GM10847 (cell line): ENCODE data around the gene CEP43.

ENCODE experiments used
- POLR2A ChIP-seq: IDR thresholded peaks from 2 replicates; pipeline ENCODE4 v1.6.1; 2011; ENCODE audit not compliant: insufficient read length; ENCODE audit errors: extremely low read depth

The CEP43 gene

GRCh38 chr6:166959911-166960608, 39.1 kb upstream of the CEP43 start:
- TF ChIP-seq POLR2A, result no peak

GRCh38 chr6:166960609-166960978, 38.6 kb upstream of the CEP43 start:
- TF ChIP-seq POLR2A, result no peak

- no peak for TF ChIP-seq POLR2A
Measured at GRCh38 chr6:166966268-166966667, 32.9 kb upstream of the CEP43 start.

GRCh38 chr6:166969390-166970002, 29.7 kb upstream of the CEP43 start:
- no peak for TF ChIP-seq POLR2A

- no peak for TF ChIP-seq POLR2A
Measured at GRCh38 chr6:166970091-166970490, 29.1 kb upstream of the CEP43 start.

- no peak for TF ChIP-seq POLR2A
Measured at GRCh38 chr6:166970776-166971175, 28.4 kb upstream of the CEP43 start.

- no peak for TF ChIP-seq POLR2A
Measured at GRCh38 chr6:166971271-166971670, 27.9 kb upstream of the CEP43 start.

GRCh38 chr6:166972101-166972500, 27.1 kb upstream of the CEP43 start:
- no peak for TF ChIP-seq POLR2A

GRCh38 chr6:166976636-166977035, 22.6 kb upstream of the CEP43 start:
- no peak for TF ChIP-seq POLR2A

GRCh38 chr6:166977621-166978525, 21.3 kb upstream of the CEP43 start:
- TF ChIP-seq POLR2A, result no peak

- no peak for TF ChIP-seq POLR2A
Measured at GRCh38 chr6:166980738-166981137, 18.5 kb upstream of the CEP43 start.

- TF ChIP-seq POLR2A, result no peak
Measured at GRCh38 chr6:166987448-166987847, 11.7 kb upstream of the CEP43 start.

- no peak for TF ChIP-seq POLR2A
Measured at GRCh38 chr6:166987930-166988329, 11.3 kb upstream of the CEP43 start.

- TF ChIP-seq POLR2A, result no peak
Measured at GRCh38 chr6:166988674-166989201, 10.5 kb upstream of the CEP43 start.

- TF ChIP-seq POLR2A, result no peak
Measured at GRCh38 chr6:166989427-166990032, 9.7 kb upstream of the CEP43 start.

GRCh38 chr6:166996406-166996805, 2.8 kb upstream of the CEP43 start:
- TF ChIP-seq POLR2A, result no peak

GRCh38 chr6:166997348-166997747, 1.8 kb upstream of the CEP43 start:
- TF ChIP-seq POLR2A, result no peak
